ENCODE data around the gene CEACAM3.

CEACAM3 gene

DNA sequence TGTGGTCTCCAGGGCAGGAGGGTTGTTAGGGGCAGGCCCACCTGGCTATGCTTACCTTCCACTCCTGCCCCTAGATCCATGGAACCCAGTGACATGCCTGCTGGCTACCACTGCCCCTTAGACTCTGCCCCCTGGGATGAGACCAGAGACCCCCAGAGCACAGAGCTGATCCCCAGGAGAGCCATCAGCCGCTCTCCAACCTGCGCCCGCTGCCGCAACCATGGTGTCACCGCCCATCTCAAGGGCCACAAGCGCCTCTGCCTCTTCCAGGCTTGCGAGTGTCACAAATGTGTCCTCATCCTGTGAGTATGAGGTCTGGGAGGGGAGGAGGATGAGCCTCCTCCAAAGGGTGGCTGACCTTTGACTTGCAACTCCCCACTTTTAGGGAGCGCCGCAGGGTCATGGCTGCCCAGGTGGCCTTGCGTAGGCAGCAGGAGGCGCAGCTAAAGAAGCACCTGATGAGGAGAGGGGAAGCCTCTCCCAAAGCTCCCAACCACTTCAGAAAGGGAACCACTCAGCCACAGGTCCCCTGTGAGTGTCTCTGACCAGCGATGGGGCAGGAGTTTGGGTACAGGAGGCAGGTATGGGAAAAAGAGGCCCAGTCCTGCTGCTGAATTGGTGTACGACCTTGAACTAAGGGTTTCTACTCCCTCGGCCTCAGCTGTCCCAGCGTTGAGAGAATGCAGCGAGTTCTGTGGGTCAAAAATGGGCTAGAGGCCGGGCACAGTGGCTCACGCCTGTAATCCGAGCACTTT lies 51.1 kb downstream of the CEACAM3 start:
- no peaks in the 10 kb centered on the region for H3F3A ChIP-seq (ENCODE audit: insufficient read depth, low read length)
- no peaks in the 10 kb centered on the region for H3K9me3 ChIP-seq (ENCODE audit: low read length)
- no peaks in the 10 kb centered on the region for H3K79me2 ChIP-seq (ENCODE audit: insufficient read depth, low read length)
- no peaks in the 10 kb centered on the region; the same call in 1 of the 2 replicates for H3K27me3 ChIP-seq (ENCODE audit: insufficient read depth, low read length)
- no peaks in the 10 kb centered on the region for H4K20me1 ChIP-seq (ENCODE audit: insufficient read depth, low read length)
- H3K4me1 ChIP-seq (ENCODE audit: insufficient read depth, low read length, severe bottlenecking) = no peaks in the 10 kb centered on the region
- no peaks in the 10 kb centered on the region for H3K36me3 ChIP-seq (ENCODE audit: insufficient read depth, low read length)
- TF ChIP-seq, protein P1, sequence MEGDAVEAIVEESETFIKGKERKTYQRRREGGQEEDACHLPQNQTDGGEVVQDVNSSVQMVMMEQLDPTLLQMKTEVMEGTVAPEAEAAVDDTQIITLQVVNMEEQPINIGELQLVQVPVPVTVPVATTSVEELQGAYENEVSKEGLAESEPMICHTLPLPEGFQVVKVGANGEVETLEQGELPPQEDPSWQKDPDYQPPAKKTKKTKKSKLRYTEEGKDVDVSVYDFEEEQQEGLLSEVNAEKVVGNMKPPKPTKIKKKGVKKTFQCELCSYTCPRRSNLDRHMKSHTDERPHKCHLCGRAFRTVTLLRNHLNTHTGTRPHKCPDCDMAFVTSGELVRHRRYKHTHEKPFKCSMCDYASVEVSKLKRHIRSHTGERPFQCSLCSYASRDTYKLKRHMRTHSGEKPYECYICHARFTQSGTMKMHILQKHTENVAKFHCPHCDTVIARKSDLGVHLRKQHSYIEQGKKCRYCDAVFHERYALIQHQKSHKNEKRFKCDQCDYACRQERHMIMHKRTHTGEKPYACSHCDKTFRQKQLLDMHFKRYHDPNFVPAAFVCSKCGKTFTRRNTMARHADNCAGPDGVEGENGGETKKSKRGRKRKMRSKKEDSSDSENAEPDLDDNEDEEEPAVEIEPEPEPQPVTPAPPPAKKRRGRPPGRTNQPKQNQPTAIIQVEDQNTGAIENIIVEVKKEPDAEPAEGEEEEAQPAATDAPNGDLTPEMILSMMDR (IDR thresholded peaks at IDR 0.05; ENCODE audit: low read length) = no peak
- no peak for TF ChIP-seq EZH2 (IDR thresholded peaks at IDR 0.05; ENCODE audit: borderline replicate concordance, low read length)
- H3K27ac ChIP-seq (ENCODE audit: low read depth, low read length, poor library complexity, severe bottlenecking) = no peak overlapping the region
- no peaks in the 10 kb centered on the region for H3K9me2 ChIP-seq (ENCODE audit: low read depth, low read length)
- H3K4me3 ChIP-seq (ENCODE audit: low read depth, low read length, poor library complexity, severe bottlenecking) = no peak overlapping the region
- H3K4me2 ChIP-seq (ENCODE audit: low read length) = no peak overlapping the region
- no peak overlapping the region for H3K9ac ChIP-seq (ENCODE audit: low read length)
- H2AFZ ChIP-seq (ENCODE audit: low read length) = no peak overlapping the region

DNA sequence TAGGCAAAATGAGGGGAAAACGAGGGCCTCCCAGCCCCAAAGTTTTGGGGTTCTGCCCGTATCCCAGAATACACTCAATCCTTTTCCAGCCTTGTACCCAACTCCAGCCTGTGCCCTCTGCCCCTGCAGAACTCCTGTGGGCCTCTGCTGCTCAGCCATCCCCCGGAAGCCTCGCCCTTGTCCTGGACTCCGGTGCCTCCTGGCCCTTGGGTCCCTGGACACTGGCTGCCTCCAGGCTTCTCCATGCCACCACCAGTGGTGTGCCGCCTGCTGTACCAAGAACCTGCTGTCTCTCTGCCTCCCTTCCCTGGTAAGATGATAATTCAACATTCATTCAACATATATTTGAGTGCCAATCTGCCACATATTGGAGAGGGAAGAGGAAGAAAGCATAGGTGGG lies 52.3 kb downstream of the CEACAM3 start:
- TF ChIP-seq, protein P1 (IDR thresholded peaks at IDR 0.05; ENCODE audit: low read length) = no peak
- TF ChIP-seq EZH2 (IDR thresholded peaks at IDR 0.05; ENCODE audit: borderline replicate concordance, low read length) = no peak
- Histone ChIP-seq H3F3A (ENCODE audit: insufficient read depth, low read length) (no peaks in the 10 kb centered on the region), H3K9me2 (ENCODE audit: low read depth, low read length) (no peaks in the 10 kb centered on the region), H3K9me3 (ENCODE audit: low read length) (no peaks in the 10 kb centered on the region), H3K4me1 (ENCODE audit: insufficient read depth, low read length, severe bottlenecking) (no peaks in the 10 kb centered on the region), H3K4me3 (ENCODE audit: low read depth, low read length, poor library complexity, severe bottlenecking) (no peak overlapping the region), H3K9ac (ENCODE audit: low read length) (no peak overlapping the region), H2AFZ (ENCODE audit: low read length) (no peak overlapping the region), H3K4me2 (ENCODE audit: low read length) (no peak overlapping the region), H3K27me3 (ENCODE audit: insufficient read depth, low read length) (no peaks in the 10 kb centered on the region; the same call in 1 of the 2 replicates), H3K36me3 (ENCODE audit: insufficient read depth, low read length) (no peaks in the 10 kb centered on the region), H4K20me1 (ENCODE audit: insufficient read depth, low read length) (no peaks in the 10 kb centered on the region), H3K27ac (ENCODE audit: low read depth, low read length, poor library complexity, severe bottlenecking) (no peak overlapping the region), H3K79me2 (ENCODE audit: insufficient read depth, low read length) (no peaks in the 10 kb centered on the region)

DNA sequence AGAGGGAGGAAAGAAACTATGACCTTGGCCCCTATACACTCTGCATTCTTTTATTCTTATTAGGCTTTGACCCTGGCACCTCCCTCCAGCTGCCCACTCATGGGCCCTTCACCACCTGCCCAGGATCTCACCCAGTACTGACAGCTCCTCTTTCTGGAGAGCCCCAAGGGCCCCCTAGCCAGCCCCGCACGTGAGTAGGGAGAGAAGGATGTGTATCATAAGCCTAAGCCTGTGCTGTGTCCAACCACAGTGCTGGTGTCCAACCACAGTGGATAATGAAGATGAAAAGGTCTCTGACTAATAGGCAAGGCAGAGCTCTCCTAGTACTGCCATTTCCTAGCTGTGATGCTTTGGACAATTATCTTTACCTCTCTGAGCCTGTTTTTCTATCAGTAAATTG lies 52.7 kb downstream of the CEACAM3 start:
- Histone ChIP-seq H4K20me1 (ENCODE audit: insufficient read depth, low read length) (no peaks in the 10 kb centered on the region), H3K36me3 (ENCODE audit: insufficient read depth, low read length) (no peaks in the 10 kb centered on the region), H3K27ac (ENCODE audit: low read depth, low read length, poor library complexity, severe bottlenecking) (no peak overlapping the region), H2AFZ (ENCODE audit: low read length) (no peak overlapping the region), H3K4me2 (ENCODE audit: low read length) (no peak overlapping the region), H3K9ac (ENCODE audit: low read length) (no peak overlapping the region), H3K9me3 (ENCODE audit: low read length) (no peaks in the 10 kb centered on the region), H3K4me1 (ENCODE audit: insufficient read depth, low read length, severe bottlenecking) (no peaks in the 10 kb centered on the region), H3K9me2 (ENCODE audit: low read depth, low read length) (no peaks in the 10 kb centered on the region), H3K79me2 (ENCODE audit: insufficient read depth, low read length) (no peaks in the 10 kb centered on the region), H3K27me3 (ENCODE audit: insufficient read depth, low read length) (no peaks in the 10 kb centered on the region; the same call in 1 of the 2 replicates), H3K4me3 (ENCODE audit: low read depth, low read length, poor library complexity, severe bottlenecking) (no peak overlapping the region), H3F3A (ENCODE audit: insufficient read depth, low read length) (no peaks in the 10 kb centered on the region)
- TF ChIP-seq, protein P1 (IDR thresholded peaks at IDR 0.05; ENCODE audit: low read length) = no peak
- TF ChIP-seq EZH2 (IDR thresholded peaks at IDR 0.05; ENCODE audit: borderline replicate concordance, low read length) = no peak

Data from OCI-LY1 (cell line).